ENCODE data around the gene PBX4. TPM values are rescaled to one million over a fixed set of nuclear protein-coding genes. Genes with fewer than 3 reads are reported as not detected.

PBX4 gene
- total and polyA plus RNA-seq, 2 of the 8 experiments (the other 6 are each of a cell fraction or from before 2014, with no cell fraction given), result 3.4 to 3.8 TPM

- Histone ChIP-seq H4K5ac (ENCODE audit: insufficient read length, low read depth, low read length) (no peak overlapping the region), H2BK12ac (ENCODE audit: low read depth, low read length) (no peak overlapping the region)
These were observed 56.4 kb downstream of the PBX4 start for GRCh38 chr19:19561946-19562664.

More at GRCh38 chr19:19561946-19562664, 56.4 kb downstream of the PBX4 start:
- Histone ChIP-seq H3K14ac (ENCODE audit: insufficient read length) (no peak overlapping the region), H4K20me1 (replicated peaks in 1 of 2; ENCODE audit: control insufficient read depth in 1 of 2, insufficient read depth in 2 of 2, low read length in 2 of 2) (no peaks in the 10 kb centered on the region), H2BK5ac (ENCODE audit: low read depth, low read length) (no peak overlapping the region), H3K9me3 (ENCODE audit: insufficient read depth in 2 of 2, low read depth in 1 of 2, low read length in 1 of 2) (no peaks in the 10 kb centered on the region), H3K27me3 (replicated peaks in 1 of 4; ENCODE audit: control insufficient read depth in 3 of 4, extremely low read depth in 1 of 4, insufficient read depth in 3 of 4, low read length in 3 of 4) (no peaks in the 10 kb centered on the region), H2BK20ac (ENCODE audit: low read length) (no peak overlapping the region), H3K23me2 (ENCODE audit: low read depth, low read length) (no peaks in the 10 kb centered on the region), H4K8ac (ENCODE audit: extremely low read depth, insufficient read depth, low read length) (no peak overlapping the region), H2AK5ac (ENCODE audit: low read depth, low read length) (no peak overlapping the region), H4K91ac (replicated peaks; ENCODE audit: insufficient read length, low read length) (no peak overlapping the region), H3K23ac (ENCODE audit: insufficient read length) (no peak overlapping the region), H2BK15ac (ENCODE audit: low read length) (no peak overlapping the region), H3K4me1 (replicated peaks in 1 of 4; ENCODE audit: control insufficient read depth in 3 of 4, insufficient read depth in 4 of 4, low read length in 3 of 4) (peaks cover 0 to 4% (median 0%) of the 10 kb centered on the region in 4 experiments; a peak in 2 of 7 replicates), H3K9ac (replicated peaks in 1 of 4; ENCODE audit: extremely low read depth in 1 of 4, low read depth in 3 of 4, low read length in 3 of 4) (no peak overlapping the region; a peak in 1 of 7 replicates), H3K4me2 (ENCODE audit: insufficient read depth in 1 of 2, low read depth in 2 of 2, low read length in 2 of 2) (no peak overlapping the region), H2AFZ (ENCODE audit: low read length) (no peak overlapping the region), H3K79me2 (ENCODE audit: control insufficient read depth in 1 of 2, insufficient read depth in 2 of 2, low read length in 2 of 2) (no peaks in the 10 kb centered on the region), H3K4me3 (ENCODE audit: extremely low read depth in 1 of 4, insufficient read depth in 2 of 4, low read depth in 3 of 4, low read length in 4 of 4) (no peak overlapping the region), H2BK120ac (replicated peaks; ENCODE audit: low read depth, low read length) (no peak overlapping the region), H3K56ac (replicated peaks; ENCODE audit: insufficient read length, low read depth, low read length) (no peak overlapping the region), H3K27ac (ENCODE audit: low read depth, low read length) (no peak overlapping the region), H3K79me1 (ENCODE audit: low read depth, low read length) (no peaks in the 10 kb centered on the region), H3K4ac (replicated peaks; ENCODE audit: insufficient read length, low read depth, low read length) (no peak overlapping the region), H3K36me3 (ENCODE audit: control insufficient read depth in 2 of 4, insufficient read depth in 4 of 4, low read length in 3 of 4) (no peaks in the 10 kb centered on the region), H3K18ac (ENCODE audit: extremely low read depth, low read length) (no peak overlapping the region)
- CTCF ChIA-PET (ENCODE audit: partially characterized antibody), result interaction anchor here (0.6 to 20.0 kb wide), 10 partner anchors 12 to 97 kb away, joined by 3 to 223 read pairs (median 4); partner anchors contain the start of gene GMIP
- POLR2A ChIA-PET (ENCODE audit: partially characterized antibody), result interaction anchor here (0.6 to 1.4 kb wide), 3 partner anchors 29 to 603 kb away, joined by 3 read pairs; no protein-coding TSS in a partner anchor
- 89% methylated on average over 24 of the region's 26 CpGs; no CpG with 5 or more reads in 1 of the 2 experiments for WGBS, 2 experiments (ENCODE audit: extremely low coverage in 1 of 2, insufficient coverage in 1 of 2, insufficient read length in 1 of 2, insufficient replicate concordance in 2 of 2, low coverage in 1 of 2, low lambda C conversion rate in 2 of 2, missing lambda C conversion rate in 1 of 2)
- DNase-seq (ENCODE audit: low read depth in 1 of 2, low spot score in 2 of 2) (no peak), FAIRE-seq (no peak)
- TF ChIP-seq MAX (IDR thresholded peaks at IDR 0.05) (no peak), POLR2AphosphoS5 (IDR thresholded peaks at IDR 0.05; ENCODE audit: low read depth, low read length) (no peak), NANOG (IDR thresholded peaks at IDR 0.05; ENCODE audit: insufficient read depth, low read depth, low read length, poor library complexity, severe bottlenecking) (no peak), POLR2A (IDR thresholded peaks at IDR 0.05; ENCODE audit: control extremely low read depth in 1 of 2, low read depth in 2 of 2, low read length in 2 of 2) (no peak), CBX8 (IDR thresholded peaks at IDR 0.05; ENCODE audit: borderline replicate concordance, low read depth, low read length) (no peak), SUZ12 (IDR thresholded peaks at IDR 0.05; ENCODE audit: low read length) (no peak), RNF2 (IDR thresholded peaks at IDR 0.05; ENCODE audit: borderline replicate concordance, low read depth, low read length, missing control alignments, poor library complexity, severe bottlenecking) (no peak), TCF12 (IDR thresholded peaks at IDR 0.05; ENCODE audit: low read depth, low read length) (no peak)
- TF ChIP-seq, protein P1, sequence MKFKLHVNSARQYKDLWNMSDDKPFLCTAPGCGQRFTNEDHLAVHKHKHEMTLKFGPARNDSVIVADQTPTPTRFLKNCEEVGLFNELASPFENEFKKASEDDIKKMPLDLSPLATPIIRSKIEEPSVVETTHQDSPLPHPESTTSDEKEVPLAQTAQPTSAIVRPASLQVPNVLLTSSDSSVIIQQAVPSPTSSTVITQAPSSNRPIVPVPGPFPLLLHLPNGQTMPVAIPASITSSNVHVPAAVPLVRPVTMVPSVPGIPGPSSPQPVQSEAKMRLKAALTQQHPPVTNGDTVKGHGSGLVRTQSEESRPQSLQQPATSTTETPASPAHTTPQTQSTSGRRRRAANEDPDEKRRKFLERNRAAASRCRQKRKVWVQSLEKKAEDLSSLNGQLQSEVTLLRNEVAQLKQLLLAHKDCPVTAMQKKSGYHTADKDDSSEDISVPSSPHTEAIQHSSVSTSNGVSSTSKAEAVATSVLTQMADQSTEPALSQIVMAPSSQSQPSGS (IDR thresholded peaks at IDR 0.05; ENCODE audit: low read length), result no peak
